Esophagus muscularis mucosa (tissue), 3 donors: ENCODE data around the gene NBEA.

Source experiments
- POLR2A ChIP-seq: fragments of 450-650 bp; IDR thresholded peaks from one replicate; pipeline ENCODE4 v1.6.1; 2017; ENCODE audit warnings: antibody characterized with exemption, moderate library complexity, mild to moderate bottlenecking, low read depth
- POLR2AphosphoS5 ChIP-seq, 2 donors: sonication (generic); formaldehyde crosslinking; IDR thresholded peaks; one replicate each; pipeline ENCODE4 v1.6.1; 2017; ENCODE audit warnings: antibody characterized with exemption in 2 of 2
- TF ChIP-seq, protein P1 (sequence below), 3 experiments: fragments of 200-600 bp in 2 of 3; fragments of 450-650 bp in 1 of 3; sonication (generic) in 2 of 3; IDR thresholded peaks; one replicate each; pipeline ENCODE4 v1.5.1; 2017 to 2019; ENCODE audit warnings: antibody characterized with exemption in 3 of 3, mild to moderate bottlenecking in 2 of 3, moderate library complexity in 1 of 3

DNA sequence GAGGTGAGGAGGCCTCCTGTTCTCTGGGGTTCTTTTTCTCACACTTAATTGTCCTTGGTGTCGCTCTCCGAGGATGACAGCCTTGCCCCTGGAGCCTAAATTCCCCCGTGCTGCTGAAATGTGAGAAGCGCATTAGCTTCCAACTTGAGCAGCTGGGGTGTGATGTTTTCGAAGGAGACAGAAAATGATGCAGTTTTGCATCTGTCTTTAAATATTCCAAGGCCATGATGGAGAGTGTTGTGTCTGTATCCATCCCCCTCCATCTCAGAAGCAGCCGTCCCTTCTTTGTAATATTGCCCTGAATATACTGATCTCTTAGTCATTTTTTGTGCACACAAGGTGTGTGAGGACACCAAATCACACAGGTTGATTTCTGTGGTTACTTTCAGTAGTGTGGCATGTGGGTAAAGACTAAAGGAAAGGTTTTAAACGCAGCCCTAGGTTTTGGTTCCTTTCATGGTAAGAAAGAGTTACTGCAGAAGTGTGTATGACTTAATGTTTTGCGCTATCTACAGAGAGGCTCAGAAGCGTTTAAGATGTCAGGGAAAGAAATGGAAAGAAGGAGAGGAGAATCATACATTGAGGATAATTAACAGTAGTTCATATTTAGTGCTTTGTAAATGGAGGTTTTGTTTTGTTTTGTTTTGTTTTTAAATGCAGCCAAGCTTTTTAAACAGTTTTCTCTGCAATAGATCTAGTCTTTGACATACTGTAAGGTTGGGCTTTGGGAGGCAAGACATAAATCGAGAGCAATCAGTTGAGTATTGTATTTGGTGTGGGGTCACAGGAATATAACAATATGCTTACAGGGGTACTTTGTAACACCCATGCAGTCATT is 1.6 kb downstream of the NBEA start:
- TF ChIP-seq, protein P1, sequence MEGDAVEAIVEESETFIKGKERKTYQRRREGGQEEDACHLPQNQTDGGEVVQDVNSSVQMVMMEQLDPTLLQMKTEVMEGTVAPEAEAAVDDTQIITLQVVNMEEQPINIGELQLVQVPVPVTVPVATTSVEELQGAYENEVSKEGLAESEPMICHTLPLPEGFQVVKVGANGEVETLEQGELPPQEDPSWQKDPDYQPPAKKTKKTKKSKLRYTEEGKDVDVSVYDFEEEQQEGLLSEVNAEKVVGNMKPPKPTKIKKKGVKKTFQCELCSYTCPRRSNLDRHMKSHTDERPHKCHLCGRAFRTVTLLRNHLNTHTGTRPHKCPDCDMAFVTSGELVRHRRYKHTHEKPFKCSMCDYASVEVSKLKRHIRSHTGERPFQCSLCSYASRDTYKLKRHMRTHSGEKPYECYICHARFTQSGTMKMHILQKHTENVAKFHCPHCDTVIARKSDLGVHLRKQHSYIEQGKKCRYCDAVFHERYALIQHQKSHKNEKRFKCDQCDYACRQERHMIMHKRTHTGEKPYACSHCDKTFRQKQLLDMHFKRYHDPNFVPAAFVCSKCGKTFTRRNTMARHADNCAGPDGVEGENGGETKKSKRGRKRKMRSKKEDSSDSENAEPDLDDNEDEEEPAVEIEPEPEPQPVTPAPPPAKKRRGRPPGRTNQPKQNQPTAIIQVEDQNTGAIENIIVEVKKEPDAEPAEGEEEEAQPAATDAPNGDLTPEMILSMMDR (IDR thresholded peaks at IDR 0.05): no peak
- TF ChIP-seq POLR2AphosphoS5 (IDR thresholded peaks at IDR 0.05): no peak
- no peak for TF ChIP-seq POLR2A
